ENCODE measurements around the gene DPYSL4. TPM values are rescaled to one million over a fixed set of nuclear protein-coding genes. Genes with fewer than 3 reads are reported as not detected.
"Not testable (repeated sequence)": the region's sequence is repeated elsewhere in the genome, so short reads cannot be mapped to it uniquely, and the experiment has no call there.

DPYSL4 gene
- total RNA-seq, 4 donors from 2014 or later = 1.1 to 1.3 TPM; not detected in 2

DNA sequence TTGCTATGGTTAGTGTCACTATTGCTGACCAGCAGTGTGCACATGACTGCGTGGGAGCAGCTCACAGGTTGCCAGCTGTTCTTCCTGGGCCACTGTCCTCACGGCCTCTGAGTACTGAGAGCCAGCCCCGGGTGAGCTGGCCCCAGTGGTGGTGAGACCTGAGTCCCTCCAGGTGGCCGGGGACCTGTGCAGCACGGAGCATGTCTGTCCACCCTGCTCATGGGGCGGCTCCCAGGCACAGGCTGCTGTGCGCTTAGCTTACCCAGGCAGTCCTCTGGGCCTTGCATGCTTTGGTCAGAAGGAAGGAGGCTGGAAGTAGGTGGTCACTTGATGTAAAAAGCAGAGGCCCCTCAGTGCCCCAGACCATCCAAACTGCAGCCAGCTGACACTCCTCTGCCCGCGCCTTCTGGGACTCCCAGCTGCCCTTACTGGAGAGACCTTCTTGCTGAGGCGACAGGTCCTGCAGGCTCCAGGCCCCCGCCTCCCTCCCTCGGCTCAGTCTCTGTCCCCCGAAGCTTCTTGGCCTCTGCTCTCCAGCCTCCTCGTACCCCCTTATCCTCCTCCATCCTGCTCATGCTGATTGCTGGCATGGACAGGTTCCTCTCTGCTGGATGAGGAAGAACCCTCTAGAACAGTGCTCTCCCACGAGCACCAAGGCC, 30.9 kb upstream of the DPYSL4 start:
- DNase-seq (ENCODE audit: low spot score in 2 of 2) = no peak
- TF ChIP-seq POLR2A (IDR thresholded peaks at IDR 0.05) (no peak), CTCF (IDR thresholded peaks at IDR 0.05) (no peak)
- H3K4me3 ChIP-seq (ENCODE audit: low read depth, poor library complexity, severe bottlenecking) = no peak overlapping the region
- WGBS, 2 donors = 83 to 84% methylated on average over 9 to 15 of the region's 15 CpGs
- intact Hi-C loops (cut with DNase I; ENCODE audit: low total_unique reads) = no loop called here

DNA sequence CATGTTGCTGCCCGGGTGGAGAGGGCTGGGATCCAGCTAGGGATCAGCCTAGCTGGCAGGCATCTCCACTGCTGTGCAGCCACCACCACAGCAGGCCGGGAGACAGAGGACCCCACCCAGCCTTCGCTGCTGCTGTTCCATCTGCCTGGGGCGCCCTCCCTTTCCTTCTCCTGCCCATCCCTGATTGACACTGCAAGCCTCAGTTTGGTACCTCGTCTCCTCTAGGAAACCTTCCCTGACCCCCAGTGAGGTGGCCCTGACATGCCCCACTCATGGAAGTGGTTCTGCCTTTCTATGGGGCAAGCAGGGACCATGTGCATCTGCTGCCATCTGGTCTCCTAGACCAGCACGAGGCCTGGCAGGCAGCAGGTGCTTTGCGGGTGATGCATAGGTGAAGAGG, 30.4 kb upstream of the DPYSL4 start:
- intact Hi-C loops (cut with DNase I; ENCODE audit: low total_unique reads) = no loop called here
- no peak overlapping the region for H3K4me3 ChIP-seq (ENCODE audit: low read depth, poor library complexity, severe bottlenecking)
- no peak for DNase-seq (ENCODE audit: low spot score in 2 of 2)
- no peak for TF ChIP-seq POLR2A (IDR thresholded peaks at IDR 0.05)
- TF ChIP-seq CTCF (IDR thresholded peaks at IDR 0.05) = no peak
- 70 to 83% methylated on average over 7 of the region's 7 CpGs for WGBS, 2 donors

GRCh38 chr10:132157101-132157500, 29.6 kb upstream of the DPYSL4 start:
- 89 to 93% methylated on average over 8 of the region's 8 CpGs for WGBS, 2 donors

DNA sequence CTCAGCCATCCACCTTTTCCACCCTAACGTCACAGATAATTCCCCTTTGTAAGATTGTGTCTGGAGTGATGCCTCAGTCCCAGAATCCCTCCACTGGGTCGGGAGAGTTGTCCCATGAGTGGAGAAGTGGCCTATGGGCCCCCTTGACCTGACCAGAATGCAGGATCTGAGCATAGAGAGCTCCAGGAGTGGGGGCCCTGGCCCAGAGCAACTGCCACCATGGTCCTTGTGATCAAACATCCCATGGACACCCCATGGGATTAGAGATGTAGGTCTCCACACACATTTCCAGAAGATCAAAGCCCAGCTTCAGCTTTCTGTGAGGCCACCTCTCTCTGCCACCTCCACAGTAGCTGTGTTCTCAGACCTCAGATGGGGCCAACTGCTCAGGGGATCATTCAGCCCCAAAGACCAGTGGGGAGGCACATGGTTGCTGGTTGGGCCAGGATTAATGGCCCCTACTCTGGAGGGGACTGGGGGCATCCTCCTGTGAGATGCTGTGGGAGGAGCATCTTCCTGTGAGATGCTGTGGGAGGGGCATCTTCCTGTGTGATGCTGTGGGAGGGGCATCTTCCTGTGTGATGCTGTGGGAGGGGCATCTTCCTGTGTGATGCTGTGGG, 28.5 kb upstream of the DPYSL4 start:
- no peak for DNase-seq (ENCODE audit: low spot score in 2 of 2)
- no peak overlapping the region for H3K4me3 ChIP-seq (ENCODE audit: low read depth, poor library complexity, severe bottlenecking)
- 48 to 66% methylated on average over 2 of the region's 2 CpGs for WGBS, 2 donors
- TF ChIP-seq CTCF (IDR thresholded peaks at IDR 0.05) (no peak), POLR2A (IDR thresholded peaks at IDR 0.05) (no peak)
- intact Hi-C loops (cut with DNase I; ENCODE audit: low total_unique reads) = no loop called here

More at GRCh38 chr10:132157101-132157500, 29.6 kb upstream of the DPYSL4 start:
- H3K4me3 ChIP-seq (ENCODE audit: low read depth, poor library complexity, severe bottlenecking) = no peak overlapping the region
- TF ChIP-seq CTCF (IDR thresholded peaks at IDR 0.05) (no peak), POLR2A (IDR thresholded peaks at IDR 0.05) (no peak)
- no peak for DNase-seq (ENCODE audit: low spot score in 2 of 2)
- intact Hi-C loops (cut with DNase I; ENCODE audit: low total_unique reads) = no loop called here

DNA sequence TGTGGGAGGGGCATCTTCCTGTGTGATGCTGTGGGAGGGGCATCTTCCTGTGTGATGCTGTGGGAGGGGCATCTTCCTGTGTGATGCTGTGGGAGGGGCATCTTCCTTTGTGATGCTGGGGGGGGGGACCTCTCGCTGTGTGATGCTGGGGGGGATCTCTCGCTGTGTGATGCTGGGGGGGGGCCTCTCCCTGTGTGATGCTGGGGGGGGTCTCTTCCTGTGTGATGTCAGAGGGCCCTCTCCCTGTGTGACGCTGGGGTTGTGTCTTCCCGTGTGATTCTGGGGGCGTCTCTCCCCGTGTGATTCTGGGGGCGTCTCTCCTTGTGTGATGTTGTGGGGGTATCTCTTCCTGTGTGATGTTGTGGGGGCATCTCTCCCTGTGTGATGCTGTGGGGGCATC, 27.9 kb upstream of the DPYSL4 start:
- H3K4me3 ChIP-seq (ENCODE audit: low read depth, poor library complexity, severe bottlenecking) = no peak overlapping the region
- no peak for TF ChIP-seq CTCF (IDR thresholded peaks at IDR 0.05)
- TF ChIP-seq POLR2A (IDR thresholded peaks at IDR 0.05) = no peak
- WGBS, 2 donors = 83% methylated on average over 1 of the region's 7 CpGs; no CpG with 5 or more reads in 1 of the 2 donors
- intact Hi-C loops (cut with DNase I; ENCODE audit: low total_unique reads) = no loop called here
- no peak for DNase-seq (ENCODE audit: low spot score in 2 of 2)

GRCh38 chr10:132159302-132160230, 27.2 kb upstream of the DPYSL4 start:
- DNase-seq (ENCODE audit: low spot score in 2 of 2); intact Hi-C loops (cut with DNase I; ENCODE audit: low total_unique reads); H3K4me3 ChIP-seq (ENCODE audit: low read depth, poor library complexity, severe bottlenecking): not testable (repeated sequence)
- 80 to 86% methylated on average over 1 to 3 of the region's 7 CpGs for WGBS, 2 donors

- H3K4me3 ChIP-seq (ENCODE audit: low read depth, poor library complexity, severe bottlenecking); DNase-seq (ENCODE audit: low spot score in 2 of 2); intact Hi-C loops (cut with DNase I; ENCODE audit: low total_unique reads): not testable (repeated sequence)
These were observed 26.5 kb upstream of the DPYSL4 start for GRCh38 chr10:132160231-132160630.

- H3K4me3 ChIP-seq (ENCODE audit: low read depth, poor library complexity, severe bottlenecking); intact Hi-C loops (cut with DNase I; ENCODE audit: low total_unique reads); DNase-seq (ENCODE audit: low spot score in 2 of 2): not testable (repeated sequence)
- WGBS, 2 donors = 60 to 71% methylated on average over 1 of the region's 4 CpGs
These were observed 25.7 kb upstream of the DPYSL4 start for GRCh38 chr10:132160834-132161622.

Data from lower leg skin (tissue), 4 donors.